GM19468 (cell line): ENCODE measurements around the gene OR7C2.
"Not testable (repeated sequence)": the region's sequence is repeated elsewhere in the genome, so short reads cannot be mapped to it uniquely, and the experiment has no call there.

Experiments used
- ATAC-seq: cut with Tn5 transposase; IDR thresholded peaks from one replicate; pipeline ENCODE4 v1.9.1; 2021; ENCODE audit warnings: mild to moderate bottlenecking, moderate library complexity, moderate number of reproducible peaks; ENCODE audit not compliant: unreplicated experiment; ENCODE audit errors: extremely low read depth

OR7C2 gene

DNA sequence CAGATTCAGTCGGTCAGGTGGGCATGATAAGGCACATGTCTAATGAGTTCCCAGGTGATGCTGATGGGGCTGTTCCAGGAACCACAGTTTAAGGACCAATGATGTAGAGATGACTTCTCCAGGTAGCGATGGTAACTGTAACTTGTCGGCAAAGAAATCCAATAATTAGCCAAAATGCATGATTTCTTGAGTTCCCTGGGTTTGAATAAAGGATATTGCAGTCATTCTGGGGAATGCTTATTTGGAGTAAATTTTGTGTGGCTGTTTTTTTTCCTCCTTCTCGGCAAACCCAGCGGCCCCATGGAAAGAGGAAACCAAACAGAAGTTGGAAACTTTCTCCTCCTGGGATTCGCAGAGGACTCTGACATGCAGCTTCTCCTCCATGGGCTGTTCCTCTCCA is at the start of gene OR7C2:
OR7C2 (plus strand) TSS at position 301 of the 400 bp plus-strand sequence; CDS start at position 301, 0 bp downstream.
- no peak for ATAC-seq

DNA sequence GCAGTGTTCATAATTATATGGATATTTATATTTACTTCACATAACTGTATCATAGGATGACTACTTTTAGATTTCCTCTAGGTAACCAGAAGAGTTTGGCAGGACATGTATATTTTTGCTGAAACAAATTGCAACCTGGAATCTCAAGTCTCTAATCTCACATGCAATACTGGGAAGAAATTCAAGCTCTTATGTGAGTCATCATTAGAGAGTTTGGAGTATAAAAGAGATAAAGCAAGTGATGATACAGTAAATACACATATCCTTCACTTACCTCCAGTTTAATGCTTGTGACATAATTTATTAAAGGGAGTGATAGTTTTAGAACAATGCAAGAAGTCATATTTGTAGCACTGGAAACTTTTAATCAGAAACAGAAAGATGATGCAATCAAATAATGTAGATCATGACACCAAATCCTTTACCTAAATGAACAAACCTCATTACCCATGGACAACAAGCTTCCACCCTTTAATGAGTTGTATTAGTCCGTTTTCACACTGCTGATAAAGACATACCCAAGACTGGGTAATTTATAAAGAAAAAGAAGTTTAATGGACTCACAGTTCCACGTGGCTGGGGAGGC is 39.5 kb upstream of the OR7C2 start:
- no peak for ATAC-seq

DNA sequence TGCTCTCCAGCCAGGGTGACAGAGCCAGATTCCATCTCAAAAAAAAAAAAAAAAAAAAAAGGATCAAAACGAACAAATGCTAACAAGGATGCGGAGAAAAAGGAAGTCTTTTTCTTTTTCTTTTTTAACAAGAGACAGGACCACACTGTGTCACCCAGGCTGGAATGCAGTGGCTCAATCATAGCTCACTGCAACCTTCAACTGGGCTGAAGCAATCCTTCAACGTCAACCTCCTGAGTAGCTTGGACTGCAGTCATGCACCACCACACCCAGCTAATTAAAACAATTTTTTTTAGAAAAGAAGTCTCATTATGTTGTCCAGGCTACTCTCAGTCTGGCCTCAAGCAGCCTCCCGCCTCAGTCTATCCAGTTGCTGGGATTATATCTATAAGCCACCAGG is 34.6 kb upstream of the OR7C2 start:
- no peak for ATAC-seq

- ATAC-seq, result no peak
These were observed 26.2 kb upstream of the OR7C2 start for GRCh38 chr19:14915116-14915515.

DNA sequence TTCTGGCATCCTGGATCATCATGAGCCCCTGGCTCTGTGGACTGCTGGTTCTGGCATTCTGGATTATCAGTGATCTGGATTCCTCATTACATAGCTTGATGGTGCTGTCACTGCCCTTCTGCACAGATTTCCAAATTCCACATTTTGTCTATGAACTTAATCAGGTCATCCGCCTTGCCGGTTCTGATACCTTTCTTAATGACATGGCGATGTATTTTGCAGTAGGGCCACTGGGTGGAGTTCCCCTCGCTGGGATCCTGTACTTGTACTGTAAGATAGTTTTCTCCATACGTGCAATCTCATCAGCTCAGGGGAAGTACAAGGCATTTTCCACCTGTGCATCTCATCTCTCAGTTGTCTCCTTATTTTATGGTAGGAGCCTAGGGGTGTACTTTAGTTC is 24.4 kb upstream of the OR7C2 start:
- no peak for ATAC-seq

- no peak for ATAC-seq
These were observed 7.8 kb upstream of the OR7C2 start for GRCh38 chr19:14933506-14933905.

DNA sequence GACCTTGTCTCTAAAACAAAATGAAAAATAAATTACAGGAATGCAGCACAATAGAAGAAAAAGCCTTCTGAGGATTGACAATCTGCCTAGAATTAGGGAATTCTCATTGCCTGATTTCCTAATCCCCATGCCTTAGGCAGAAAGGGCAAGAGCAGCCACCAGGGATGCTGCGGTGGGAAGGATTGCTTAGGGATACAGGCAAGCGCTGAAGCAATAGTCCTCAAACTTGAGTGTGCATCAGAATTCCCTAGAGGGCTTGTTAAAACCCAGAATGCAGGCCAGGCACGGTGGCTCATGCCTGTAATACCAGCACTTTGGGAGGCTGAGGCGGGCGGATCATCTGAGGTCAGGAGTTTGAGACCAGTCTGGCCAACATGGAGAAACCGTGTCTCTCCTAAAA is 1.0 kb upstream of the OR7C2 start:
- no peak for ATAC-seq

DNA sequence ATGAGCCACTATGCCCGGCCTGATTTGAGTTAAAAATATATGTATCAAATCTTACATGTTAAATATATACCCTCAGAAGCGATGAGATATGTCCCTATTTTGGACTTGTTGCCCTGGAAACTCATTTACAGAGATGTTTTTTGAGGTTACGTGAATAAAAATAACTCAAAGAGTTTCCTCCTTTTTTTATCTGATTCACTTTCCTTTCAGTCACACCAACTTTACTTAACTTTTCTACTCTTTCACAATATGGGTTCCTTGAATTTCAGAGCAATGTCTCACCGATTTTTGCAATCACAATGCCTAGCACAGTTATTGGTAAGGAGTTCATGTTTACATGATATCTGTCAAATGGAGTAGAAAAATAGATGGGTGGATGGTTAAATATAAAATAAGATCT is 2.3 kb downstream of the OR7C2 start:
- no peak for ATAC-seq

DNA sequence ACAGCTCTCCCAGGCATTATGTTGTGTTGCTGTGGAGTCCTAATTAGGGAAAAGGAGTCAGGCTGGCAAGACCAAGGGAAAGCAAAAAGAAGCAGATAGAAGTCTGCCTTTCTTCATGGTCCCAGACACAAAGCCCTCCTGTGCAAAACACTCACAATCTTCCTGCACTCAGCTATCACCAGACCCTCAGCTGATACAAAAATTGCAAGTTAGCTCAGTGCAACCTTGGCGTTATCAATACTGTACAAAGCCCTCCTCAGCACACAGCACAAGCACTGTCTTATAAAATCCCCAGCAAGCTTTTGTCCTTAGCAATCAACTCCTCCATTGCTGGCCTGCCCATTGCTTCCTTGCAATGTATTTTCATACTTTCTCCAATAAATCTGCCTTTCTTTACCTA is 3.2 kb downstream of the OR7C2 start:
- no peak for ATAC-seq

GRCh38 chr19:14949413-14949812 is 8.1 kb downstream of the OR7C2 start:
- ATAC-seq, result not testable (repeated sequence)

DNA sequence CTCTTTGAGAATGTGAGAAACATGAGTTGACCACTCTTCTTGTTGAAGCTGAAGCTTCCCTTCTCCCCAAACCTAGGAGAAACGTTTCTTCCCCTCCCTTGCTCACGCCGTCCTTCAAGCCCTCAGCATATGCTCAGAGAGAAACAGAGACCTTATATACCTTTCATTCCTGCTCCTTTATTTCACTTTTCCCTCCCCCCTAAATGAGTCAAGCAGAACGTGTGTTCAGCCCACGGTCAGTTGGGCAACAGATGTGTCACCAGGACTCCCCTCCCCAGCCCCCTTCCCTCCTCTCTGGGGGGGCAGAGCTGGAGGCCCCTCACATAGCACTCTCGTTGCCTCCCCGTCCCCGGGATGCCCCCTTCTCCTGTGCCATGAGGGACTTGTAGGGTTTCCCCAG is 8.6 kb downstream of the OR7C2 start:
- no peak for ATAC-seq

DNA sequence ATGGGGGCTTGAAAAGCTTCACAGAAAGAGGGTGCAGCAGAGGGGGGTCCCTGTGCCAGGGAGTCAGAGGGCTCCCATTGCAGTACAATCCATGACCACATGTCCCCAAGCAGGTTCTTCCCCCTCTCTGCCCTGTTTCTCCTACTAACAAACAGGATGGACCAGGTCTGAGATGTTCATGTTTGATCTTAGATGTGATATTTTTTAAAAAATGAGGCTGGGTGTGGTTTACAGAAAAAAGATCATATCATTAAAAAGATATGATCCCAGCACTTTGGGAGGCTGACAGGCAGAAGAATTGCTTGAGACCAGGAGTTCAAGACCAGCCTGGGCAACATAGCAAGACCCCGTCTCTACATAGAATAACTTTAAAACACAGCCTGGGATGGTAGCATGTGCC is 9.1 kb downstream of the OR7C2 start:
- ATAC-seq, result no peak

- no peak for ATAC-seq
These were observed 11.5 kb downstream of the OR7C2 start for GRCh38 chr19:14952767-14953166.

- ATAC-seq, result no peak
These were observed 12.9 kb downstream of the OR7C2 start for GRCh38 chr19:14954071-14954655.

- no peak for ATAC-seq
These were observed 16.2 kb downstream of the OR7C2 start for GRCh38 chr19:14957464-14957863.

GRCh38 chr19:14959263-14959662 is 18.0 kb downstream of the OR7C2 start:
- no peak for ATAC-seq

GRCh38 chr19:14961956-14962685 is 20.8 kb downstream of the OR7C2 start:
- ATAC-seq, result no peak

DNA sequence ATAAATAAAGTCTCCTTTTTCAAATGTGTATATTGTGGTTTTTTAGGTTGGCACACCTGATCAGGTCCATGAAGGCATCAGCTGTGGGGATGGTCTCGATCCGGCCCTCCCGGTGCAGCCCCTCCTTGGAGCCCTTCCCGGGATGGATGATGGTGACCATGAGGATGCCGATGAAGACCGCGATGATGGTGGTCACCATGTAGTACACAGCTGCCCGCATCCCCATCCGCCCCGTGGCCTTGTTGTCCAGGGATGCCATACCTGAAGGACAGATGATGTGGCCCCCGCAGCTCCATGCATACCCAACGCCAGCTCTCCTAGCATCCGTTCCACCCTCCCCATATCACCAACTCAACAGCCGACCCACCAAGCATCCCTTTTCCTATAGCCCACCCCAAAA is 27.0 kb downstream of the OR7C2 start:
- ATAC-seq, result no peak

DNA sequence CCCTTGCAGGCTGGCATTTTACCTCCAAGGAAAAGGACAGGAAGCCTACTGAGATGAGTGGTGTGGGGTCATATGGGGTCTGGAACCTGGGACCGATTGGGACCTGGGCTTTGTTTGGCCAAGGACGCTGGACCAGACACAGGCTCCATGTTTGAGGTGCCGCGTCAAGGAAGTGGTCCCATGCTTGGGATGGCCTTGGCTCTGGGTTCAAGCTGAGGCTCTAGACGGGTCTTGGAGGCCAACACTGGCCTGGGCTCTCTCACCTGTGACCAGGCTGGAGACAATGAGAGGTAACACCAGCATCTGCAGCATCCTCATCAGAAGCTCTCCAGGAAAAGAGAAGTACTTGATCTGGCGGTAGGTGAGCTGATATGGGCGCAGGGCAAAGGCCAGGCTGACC is 30.2 kb downstream of the OR7C2 start:
- ATAC-seq, result no peak

DNA sequence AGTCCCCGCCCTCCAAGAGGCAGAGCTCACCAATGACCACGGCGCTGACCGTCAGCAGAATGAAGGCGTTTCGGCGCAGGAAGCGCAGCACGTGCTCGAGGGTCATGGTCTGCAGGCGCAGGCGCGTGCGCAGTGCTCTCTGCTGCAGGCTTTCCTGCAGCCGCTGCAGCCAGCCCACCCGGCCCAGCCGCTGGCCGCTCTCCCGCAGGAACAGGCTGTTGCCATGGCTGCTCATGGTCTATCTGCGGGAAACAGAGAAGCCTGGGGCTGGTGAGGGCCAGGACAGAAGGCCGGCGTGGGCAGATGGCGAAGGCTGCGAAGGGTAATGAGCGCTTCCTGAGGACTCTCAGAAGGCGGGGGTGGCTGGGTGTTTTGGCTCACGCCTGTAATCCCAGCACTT is 31.4 kb downstream of the OR7C2 start:
- ATAC-seq, result no peak

DNA sequence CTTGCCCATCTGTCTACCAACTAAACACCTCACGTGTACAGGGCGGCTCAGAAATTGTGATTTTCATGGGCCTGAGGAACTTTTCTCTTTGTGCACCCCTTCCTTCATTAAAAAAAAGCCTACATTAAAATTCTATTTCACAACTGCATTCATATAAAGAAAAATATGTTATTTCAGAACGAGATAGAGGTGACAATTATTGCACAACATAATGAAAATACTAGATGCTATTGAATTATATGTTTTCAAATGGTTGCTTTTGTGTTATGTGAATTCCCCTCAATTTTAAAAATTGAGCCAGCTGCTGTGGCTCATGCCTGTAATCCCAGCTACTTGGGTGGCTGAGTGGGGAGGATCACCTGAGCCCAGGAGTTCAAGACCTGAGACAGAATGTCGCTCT is 33.2 kb downstream of the OR7C2 start:
- ATAC-seq, result no peak

DNA sequence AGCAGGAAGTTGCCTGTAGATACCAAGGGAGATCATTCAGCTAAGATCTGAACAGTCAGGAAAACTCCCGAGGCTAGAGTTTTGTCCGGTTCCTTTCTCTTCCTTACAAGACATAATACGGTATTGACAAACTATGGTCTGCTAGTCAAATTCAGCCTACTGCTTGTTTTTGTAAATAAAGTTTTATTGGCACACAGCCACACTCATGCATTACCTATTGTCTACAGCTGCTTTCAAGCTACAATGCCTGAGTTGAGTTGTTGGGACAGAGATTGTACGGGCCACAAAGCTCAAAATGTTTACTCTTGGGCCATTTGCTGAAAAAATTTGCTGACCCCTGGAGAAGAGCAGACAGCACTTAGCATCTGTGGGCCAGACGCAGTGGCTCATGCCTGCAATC is 35.8 kb downstream of the OR7C2 start:
- ATAC-seq, result no peak
